HL-60 (cell line): ENCODE results near the gene KCTD19.
"Not testable (repeated sequence)": the region's sequence is repeated elsewhere in the genome, so short reads cannot be mapped to it uniquely, and the experiment has no call there.

Source experiments
- DNase-seq, 2 experiments: peaks; one replicate each; pipeline ENCODE4 v3.0.0-alpha.2; 2010 to 2020; ENCODE audit warnings: low read depth in 1 of 2, low spot score in 1 of 2
- H3K27ac ChIP-seq: fragments of 250-450 bp; sonication (Bioruptor Pico); replicated peaks from 2 replicates; pipeline ENCODE4 v1.5.1; 2020; ENCODE audit warnings: mild to moderate bottlenecking, moderate library complexity
- H3K27me3 ChIP-seq: fragments of 250-450 bp; sonication (Bioruptor Pico); 2 replicates; pipeline ENCODE4 v1.5.1; 2021; ENCODE audit warnings: mild to moderate bottlenecking, moderate library complexity; ENCODE audit not compliant: insufficient read depth, poor library complexity, severe bottlenecking
- H3K4me3 ChIP-seq: replicated peaks from 2 replicates; pipeline ENCODE4 v1.5.1; 2011; ENCODE audit warnings: mild to moderate bottlenecking, control low read depth, low read length; ENCODE audit not compliant: insufficient read depth
- CTCF ChIP-seq: IDR thresholded peaks from one replicate; pipeline ENCODE4 v1.5.1; 2011; ENCODE audit warnings: low read length, control low read depth, inconsistent platforms; ENCODE audit not compliant: insufficient read depth
- GABPA ChIP-seq: IDR thresholded peaks from 2 replicates; pipeline ENCODE4 v1.6.1; 2012; ENCODE audit warnings: low read depth
- POLR2AphosphoS5 ChIP-seq: IDR thresholded peaks from 2 replicates; pipeline ENCODE4 v1.6.1; 2012; ENCODE audit warnings: low read depth
- REST ChIP-seq: IDR thresholded peaks from 2 replicates; pipeline ENCODE4 v1.6.1; 2012; ENCODE audit warnings: low read depth; ENCODE audit not compliant: insufficient replicate concordance
- SPI1 ChIP-seq: IDR thresholded peaks from 2 replicates; pipeline ENCODE4 v1.6.1; 2012; ENCODE audit warnings: low read depth, mild to moderate bottlenecking, borderline replicate concordance
- long read RNA-seq: library from polyadenylated mRNA; unstranded; transcript quantifications from one replicate; pipeline ENCODE4 v2.0.0, GENCODE V29; 2020

KCTD19 gene
- long read RNA-seq, partial matches to known transcripts = 0 of 35 reads
- long read RNA-seq, other reads (novel, unspliced or antisense) = 35 of 35 reads

GRCh38 chr16:67326472-67327309 lies at the start of gene KCTD19, which contains the start of gene LRRC36:
Gene KCTD19, minus strand, starts transcription at chr16:67326741. Its CDS starts 34 bp downstream, at chr16:67326707.
Gene LRRC36, plus strand, starts transcription at chr16:67326815. Its CDS starts 48 bp downstream, at chr16:67326863.
- Histone ChIP-seq H3K27me3 (peaks cover 23% of the 10 kb centered on the region), H3K27ac (no peak within 1 kb of the TSS), H3K4me3 (0 out of 2 replicates have a peak within 1 kb of the TSS, but pooled peaks have one; percentile 4)
- DNase-seq = peak in 1 of 2 experiments; percentile 34
- TF ChIP-seq GABPA (no peak), CTCF (no peak), SPI1 (no peak), POLR2AphosphoS5 (no peak), REST (no peak)

GRCh38 chr16:67376012-67376411 lies 49.5 kb upstream of the KCTD19 start:
- not testable (repeated sequence) for H3K27me3 ChIP-seq, H3K4me3 ChIP-seq, DNase-seq, H3K27ac ChIP-seq

GRCh38 chr16:67372664-67373063 lies 46.1 kb upstream of the KCTD19 start:
- Histone ChIP-seq H3K27ac (no peak overlapping the region), H3K27me3 (no peaks in the 10 kb centered on the region), H3K4me3 (no peak overlapping the region)
- peak in 1 of 2 experiments; percentile 17 for DNase-seq
- TF ChIP-seq REST (no peak), CTCF (peak; percentile 5), GABPA (no peak), SPI1 (no peak)

GRCh38 chr16:67370661-67371060 lies 44.1 kb upstream of the KCTD19 start:
- Histone ChIP-seq H3K27ac (no peak overlapping the region), H3K27me3 (no peaks in the 10 kb centered on the region), H3K4me3 (no peak overlapping the region)
- DNase-seq = no peak
- TF ChIP-seq CTCF = no peak
- TF ChIP-seq POLR2AphosphoS5 = no peak
- no peak for TF ChIP-seq SPI1
- TF ChIP-seq REST = no peak
- no peak for TF ChIP-seq GABPA
